RPMI7951 (cell line): ENCODE results near the gene ADGRG3. TPM values are rescaled to one million over a fixed set of nuclear protein-coding genes. Genes with fewer than 3 reads are reported as not detected.

ENCODE experiments used
- DNase-seq: peaks from one replicate; pipeline ENCODE4 v3.0.0-alpha.2; 2012; ENCODE audit warnings: low read depth
- total RNA-seq: library from RNA; depleted of rRNA; stranded (reverse); fragments of >200 nt; shearing (Covaris generic); gene quantifications from 2 replicates; pipeline ENCODE4 v1.2.3, GENCODE V29; 2014

The ADGRG3 gene
- total RNA-seq, 1 experiment from 2014 or later: not detected

DNA sequence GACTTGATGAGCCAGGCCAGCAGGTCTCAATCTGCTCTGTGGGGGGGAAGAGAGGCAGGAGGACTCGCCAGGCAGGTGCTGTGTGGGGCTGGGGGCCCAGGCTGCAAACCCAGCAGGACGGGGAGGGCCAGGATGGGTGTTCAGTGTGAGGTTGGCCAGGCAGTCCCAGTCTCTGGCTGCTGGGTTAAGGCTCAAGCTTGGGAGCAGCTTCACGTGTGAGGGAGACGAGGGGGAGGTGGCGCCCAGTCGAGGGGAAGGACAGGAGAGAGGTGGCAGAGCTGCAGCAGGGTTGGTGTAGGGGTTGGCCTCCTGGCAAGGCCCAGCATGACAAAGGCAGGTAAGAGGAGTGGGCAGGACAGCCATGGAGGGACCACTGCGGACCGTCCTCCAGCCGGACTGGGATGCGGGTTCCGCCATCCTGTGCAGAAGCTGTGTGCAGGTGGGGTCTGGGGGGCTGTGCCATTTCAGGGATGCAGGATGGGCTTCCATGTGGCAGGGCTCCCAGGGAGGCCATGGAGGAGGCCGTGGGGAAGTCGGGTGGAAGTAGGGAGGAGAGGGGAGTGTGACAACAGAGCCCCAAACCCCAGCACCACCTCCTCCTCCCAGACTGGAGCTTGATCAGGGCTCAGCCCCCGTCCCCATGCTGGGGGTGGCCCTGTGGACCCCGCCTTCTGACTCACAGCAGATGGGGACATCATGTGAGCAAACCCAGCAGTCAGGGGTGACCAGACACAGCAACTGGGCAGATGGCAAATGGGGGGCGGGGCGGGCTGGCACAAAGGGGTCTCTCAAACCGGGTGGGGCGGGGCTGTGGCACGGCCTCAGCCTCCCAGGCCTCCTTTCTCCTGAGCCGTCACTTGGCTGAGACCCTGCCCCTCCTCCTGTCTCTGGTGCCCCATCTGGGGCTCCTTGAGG lies 36.9 kb upstream of the ADGRG3 start:
- DNase-seq: no peak

GRCh38 chr16:57632568-57632967 lies 35.5 kb upstream of the ADGRG3 start:
- DNase-seq: peak; percentile 61

DNA sequence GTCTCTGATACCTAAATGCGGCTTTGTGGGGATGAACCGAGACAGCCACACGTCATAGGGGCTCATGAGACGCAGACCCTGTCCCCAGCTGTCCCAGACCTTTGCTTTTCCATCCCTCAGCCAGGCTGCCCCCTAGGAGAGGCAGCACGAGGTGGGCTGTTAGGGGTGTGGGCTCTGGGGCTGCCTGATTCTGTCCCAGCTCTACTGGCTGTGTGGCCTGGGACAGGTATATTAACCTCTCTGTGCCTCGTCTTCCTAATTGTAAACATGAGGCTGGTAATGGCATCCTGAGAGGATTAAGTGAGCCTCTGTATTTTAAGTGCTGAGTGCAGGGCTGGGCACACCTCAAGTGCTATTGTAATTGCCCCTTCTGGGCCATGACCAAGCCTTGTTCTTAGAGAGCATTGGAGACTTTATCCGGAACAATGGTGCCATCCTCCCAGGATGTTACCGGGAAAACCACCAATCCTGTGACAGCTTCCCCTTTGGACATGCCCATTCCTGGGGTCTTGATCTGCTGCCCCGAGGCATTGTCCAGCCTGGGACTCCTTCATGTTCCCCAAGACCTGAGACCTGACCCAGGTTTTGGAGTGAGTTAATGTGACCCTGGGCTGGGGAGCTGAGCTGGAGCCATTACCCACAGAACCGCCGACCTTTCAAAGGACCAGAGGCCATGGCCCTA lies 34.6 kb upstream of the ADGRG3 start:
- no peak for DNase-seq

DNA sequence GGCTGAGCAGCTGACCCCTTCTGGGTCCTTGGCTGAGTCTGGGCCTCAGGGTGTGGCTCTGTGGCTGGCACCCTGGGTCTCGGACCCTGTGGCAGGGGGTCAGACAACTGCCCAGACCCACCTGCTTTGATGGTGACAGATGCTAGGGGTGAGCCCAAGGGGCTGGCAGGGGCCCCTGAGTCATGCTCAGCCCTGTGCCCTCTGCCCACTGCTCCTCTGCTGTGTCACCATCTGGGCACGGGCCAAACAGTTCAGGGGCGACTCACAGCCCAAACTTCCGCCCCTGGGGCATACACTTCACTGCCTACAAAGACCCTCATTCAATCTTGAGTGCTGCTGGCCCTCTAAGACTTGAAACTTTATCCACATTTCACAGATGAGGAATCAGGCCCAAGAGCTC lies 33.9 kb upstream of the ADGRG3 start:
- DNase-seq: peak; percentile 90

- no peak for DNase-seq
These were observed 32.6 kb upstream of the ADGRG3 start for GRCh38 chr16:57635266-57636097.

DNA sequence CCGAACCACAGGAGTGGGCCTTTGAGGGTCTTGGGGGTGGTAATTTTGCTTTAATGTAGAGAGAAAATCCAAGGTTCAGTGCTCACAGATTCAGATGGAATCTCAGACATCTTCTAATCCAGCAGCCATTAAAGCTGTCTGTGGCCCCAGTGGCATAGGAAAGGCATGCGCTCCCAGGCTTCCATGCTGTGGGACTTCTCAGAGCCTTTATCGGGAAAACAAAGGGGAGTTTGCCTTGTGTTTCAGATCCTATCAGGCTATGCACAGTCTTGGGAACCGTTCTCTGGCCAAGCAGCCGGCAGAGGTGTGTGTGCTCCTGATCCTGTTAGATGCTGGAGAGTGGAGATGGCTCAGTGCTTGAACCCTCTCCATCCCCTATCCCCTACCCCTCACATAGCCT lies 31.9 kb upstream of the ADGRG3 start:
- DNase-seq: no peak

GRCh38 chr16:57637020-57637419 lies 31.1 kb upstream of the ADGRG3 start:
- DNase-seq: no peak

DNA sequence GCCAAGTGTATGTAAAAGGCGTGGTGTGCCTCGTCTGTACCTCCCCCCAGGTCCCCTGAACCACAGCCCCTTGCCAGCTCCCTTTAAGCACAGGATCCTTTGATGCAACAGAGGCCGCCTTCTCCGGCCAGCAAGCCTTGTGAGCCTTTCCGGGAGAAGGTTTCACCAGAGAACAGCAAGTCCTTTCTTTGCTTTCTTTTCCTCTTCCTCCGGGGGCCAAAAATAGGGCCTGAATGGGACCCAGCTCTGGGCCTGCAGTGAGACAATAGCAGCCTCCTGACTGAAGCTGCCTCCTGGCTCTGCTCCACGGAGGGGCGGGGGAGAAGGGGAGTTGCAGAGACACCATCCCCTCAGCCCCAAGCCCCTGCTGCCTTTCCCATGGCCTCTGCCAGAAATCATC lies 30.7 kb upstream of the ADGRG3 start:
- DNase-seq: no peak

GRCh38 chr16:57637965-57638364 lies 30.1 kb upstream of the ADGRG3 start:
- no peak for DNase-seq

DNA sequence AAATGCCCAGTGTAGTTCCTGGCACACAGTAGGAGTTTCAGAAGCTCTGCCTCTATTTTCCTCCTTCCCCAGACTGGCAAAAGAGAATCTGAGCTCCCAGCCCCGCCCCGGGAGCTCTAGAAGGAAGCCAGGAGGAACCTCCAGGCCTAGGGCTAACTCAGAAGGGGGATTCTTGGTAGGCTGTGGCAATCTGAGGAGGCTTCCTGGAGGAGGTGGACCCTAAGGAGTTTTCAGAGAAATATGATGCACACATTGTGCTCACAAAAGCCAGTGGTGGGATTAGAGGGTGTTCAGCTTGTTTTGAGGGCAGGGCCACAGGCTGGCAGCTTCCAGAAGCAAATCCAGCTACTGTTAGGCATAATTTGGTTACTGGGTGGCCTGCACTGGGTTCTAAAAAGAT lies 29.7 kb upstream of the ADGRG3 start:
- no peak for DNase-seq

GRCh38 chr16:57639172-57639887 lies 28.8 kb upstream of the ADGRG3 start:
- DNase-seq: no peak

DNA sequence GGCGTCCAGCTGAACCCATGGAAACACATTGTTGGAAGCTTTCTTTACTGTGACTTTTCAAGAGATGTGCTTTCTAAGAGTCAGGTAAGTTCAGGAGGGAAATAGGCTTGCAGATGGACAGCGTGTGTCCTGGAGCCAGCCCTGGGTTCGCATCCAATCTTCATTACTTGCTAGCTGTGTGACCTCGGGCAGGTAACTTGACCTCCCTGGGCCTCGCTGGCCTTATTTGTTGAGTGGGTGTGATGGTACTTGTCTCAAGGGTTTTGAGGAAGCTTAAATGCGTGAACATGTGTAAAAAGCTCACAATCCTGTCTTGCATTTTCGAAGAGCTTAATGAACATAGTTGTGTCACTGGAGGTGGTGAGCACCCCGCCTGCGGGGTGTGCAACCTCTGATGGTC lies 27.9 kb upstream of the ADGRG3 start:
- no peak for DNase-seq

DNA sequence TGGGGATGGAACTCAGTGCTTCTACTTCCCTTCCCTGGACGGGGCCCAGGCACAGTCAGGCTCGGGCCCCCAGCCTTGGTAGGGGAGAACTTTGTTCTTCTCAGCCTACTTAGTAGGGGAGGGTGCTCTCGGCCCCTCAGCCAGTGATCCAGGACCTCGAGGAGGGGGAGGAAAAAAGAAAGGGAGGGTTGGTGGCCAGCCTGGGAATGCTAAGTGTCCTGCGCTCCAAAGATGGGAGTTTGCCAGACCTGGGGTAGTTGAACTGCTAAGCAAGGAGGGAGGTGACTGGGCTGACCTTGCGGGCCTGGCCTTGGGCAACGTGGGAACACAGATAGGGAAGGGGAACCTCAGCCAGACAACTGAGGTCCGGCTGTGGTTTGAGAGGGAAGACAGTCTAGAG lies 27.5 kb upstream of the ADGRG3 start:
- no peak for DNase-seq

DNA sequence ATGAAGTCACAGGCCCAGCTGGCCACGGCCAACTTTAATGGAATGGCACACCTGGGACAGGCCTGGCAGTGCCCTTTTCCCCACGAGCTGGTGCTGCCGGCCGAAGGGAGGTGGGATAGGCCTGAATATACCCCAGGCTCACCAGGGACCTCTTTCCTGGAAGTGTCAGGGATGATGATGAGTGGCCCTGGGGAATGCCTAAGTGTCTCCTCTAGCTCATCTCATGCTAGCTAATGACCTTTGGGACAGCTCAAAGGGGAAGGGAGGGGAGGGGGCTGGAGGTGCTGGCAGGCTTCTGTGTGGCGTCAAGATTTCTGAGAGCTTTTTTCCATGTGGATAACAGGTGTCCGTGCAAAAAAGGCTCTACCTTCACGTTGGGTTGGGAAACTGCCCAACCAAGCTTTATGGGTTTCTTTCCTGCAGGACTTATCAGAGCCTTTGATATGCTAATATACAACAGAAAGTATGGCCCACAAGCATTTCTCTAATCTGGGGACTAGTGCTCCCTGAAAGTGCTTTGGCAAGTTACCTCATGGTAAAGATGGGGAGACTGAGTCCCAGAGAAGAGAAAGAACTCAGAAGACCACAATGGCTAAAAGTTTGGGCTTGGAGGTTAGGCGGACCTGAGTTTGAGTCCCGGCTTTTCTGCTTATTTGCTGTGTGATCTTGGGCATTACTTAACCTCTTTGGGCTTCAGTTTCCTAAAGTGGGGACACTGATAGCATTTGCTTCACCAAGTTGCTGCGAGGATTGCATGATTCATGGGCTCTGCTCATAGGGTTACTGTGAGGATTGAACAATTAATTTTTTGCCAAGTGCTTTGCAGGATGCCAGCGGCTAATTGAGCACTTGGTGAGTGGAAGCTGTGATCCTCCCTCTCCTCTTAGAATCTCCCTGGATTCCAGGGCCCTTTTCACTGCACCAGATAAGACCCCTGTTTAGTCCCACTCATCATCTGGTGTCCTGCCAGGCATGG lies 25.7 kb upstream of the ADGRG3 start:
- DNase-seq: no peak

DNA sequence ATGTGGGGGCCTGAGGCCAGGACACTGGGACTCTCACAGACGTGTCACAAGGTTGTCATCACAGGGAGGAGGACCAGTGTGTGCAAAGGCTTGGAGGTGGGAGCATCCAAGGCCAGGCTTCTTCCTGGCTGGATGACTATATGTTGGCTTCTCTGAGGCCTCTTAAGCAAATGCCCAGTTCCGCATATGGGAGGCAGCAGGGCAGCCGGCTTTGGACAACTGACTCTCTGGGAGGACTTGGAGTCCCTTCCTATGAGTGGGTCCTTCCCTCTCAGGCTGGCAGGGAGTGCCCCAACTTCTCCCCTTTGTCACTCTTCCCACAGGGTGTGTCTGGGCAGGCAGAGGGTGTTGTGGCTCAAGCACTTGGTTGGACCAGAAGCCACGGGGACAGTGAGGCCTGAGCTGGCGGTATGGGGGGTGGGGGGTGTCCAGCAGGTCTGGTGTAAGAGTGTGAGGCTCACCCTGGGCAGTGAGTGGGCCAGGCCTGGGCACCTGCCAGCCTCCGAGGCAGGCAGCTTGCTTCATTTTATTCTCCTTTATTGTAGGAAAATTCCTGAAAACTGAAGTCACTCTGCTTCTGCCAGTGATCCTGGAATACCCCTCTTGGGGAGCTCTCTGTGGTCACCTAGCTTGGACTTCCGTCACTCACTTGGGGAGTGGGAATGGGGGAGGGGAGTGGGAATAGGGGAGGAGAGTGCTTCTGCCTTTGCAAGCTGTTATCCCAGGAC lies 24.8 kb upstream of the ADGRG3 start:
- peak; percentile 59 for DNase-seq

DNA sequence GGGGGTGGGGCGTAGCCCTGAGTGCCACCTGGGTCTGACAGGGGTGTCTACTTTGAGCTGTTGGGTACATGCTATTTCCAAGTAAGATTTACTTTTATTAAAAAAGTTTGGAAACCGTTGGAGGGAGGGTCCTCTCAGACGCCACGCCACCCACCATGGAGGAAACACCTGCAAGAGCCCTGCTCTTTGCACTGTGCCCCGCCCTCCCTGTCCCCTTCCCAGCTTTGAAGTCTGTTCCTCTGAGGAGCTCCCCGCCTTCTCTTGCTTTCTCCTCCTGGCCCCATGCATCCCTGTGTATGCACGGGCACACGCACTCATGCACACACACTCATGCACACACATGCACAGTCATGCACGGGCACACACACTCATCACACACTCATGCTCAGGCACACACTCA lies 24.2 kb upstream of the ADGRG3 start:
- DNase-seq: no peak

DNA sequence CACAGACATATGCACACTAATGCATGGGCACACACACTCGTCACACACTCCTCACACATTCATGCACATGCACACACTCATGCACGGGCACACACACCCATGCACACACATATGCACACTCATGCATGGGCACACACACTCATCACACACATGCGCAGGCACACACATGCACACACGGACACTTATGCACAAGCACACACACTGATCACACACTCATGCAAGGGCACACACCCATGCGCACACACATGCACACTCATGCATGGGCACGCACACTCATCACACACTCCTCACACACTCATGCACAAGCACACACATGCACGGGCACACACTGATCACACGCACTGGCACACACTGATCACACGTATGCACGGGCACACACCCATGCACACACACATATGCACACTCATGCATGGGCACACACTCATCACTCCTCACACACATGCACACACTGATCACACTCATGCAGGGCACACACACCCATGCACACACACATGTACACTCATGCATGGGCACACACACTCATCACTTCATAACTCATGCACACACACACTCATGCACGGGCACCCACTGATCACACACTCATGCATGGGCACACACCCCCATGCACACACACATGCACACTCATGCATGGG lies 23.6 kb upstream of the ADGRG3 start:
- DNase-seq: no peak

- DNase-seq: no peak
These were observed 22.9 kb upstream of the ADGRG3 start for GRCh38 chr16:57645169-57645568.

GRCh38 chr16:57645691-57646387 lies 22.3 kb upstream of the ADGRG3 start:
- DNase-seq: peak; percentile 69
